Brain microvascular endothelial cell (primary cell): Measurements from ENCODE around the gene TMEM132E.

Source experiments
- DNase-seq: peaks from one replicate; pipeline ENCODE4 v3.0.0-alpha.2; 2020
- H3K27ac ChIP-seq: fragments of 250-450 bp; sonication (Bioruptor Pico); 2 replicates; pipeline ENCODE4 v1.5.1; 2020; ENCODE audit warnings: mild to moderate bottlenecking, moderate library complexity
- H3K27me3 ChIP-seq: fragments of 250-450 bp; sonication (Bioruptor Pico); replicated peaks from 2 replicates; pipeline ENCODE4 v1.5.1; 2020; ENCODE audit warnings: mild to moderate bottlenecking
- H3K36me3 ChIP-seq: fragments of 250-450 bp; sonication (Bioruptor Pico); replicated peaks from 2 replicates; pipeline ENCODE4 v1.5.1; 2020; ENCODE audit warnings: mild to moderate bottlenecking
- H3K4me3 ChIP-seq: 2 replicates; pipeline ENCODE4 v1.5.1; 2011; ENCODE audit warnings: low read depth, mild to moderate bottlenecking, control low read depth, low read length, moderate library complexity
- CTCF ChIP-seq: IDR thresholded peaks from 2 replicates; pipeline ENCODE4 v1.5.1; 2011; ENCODE audit warnings: low read depth, mild to moderate bottlenecking, moderate library complexity, low read length, control low read depth, inconsistent platforms; ENCODE audit errors: missing control alignments
- in situ Hi-C: cut with HindIII; loops from 2 replicates; pipeline ENCODE4 v1.10.0; 2017; ENCODE audit warnings: low sequenced_read_pairs, low pct_ligation_motif_present

TMEM132E gene, protein sequence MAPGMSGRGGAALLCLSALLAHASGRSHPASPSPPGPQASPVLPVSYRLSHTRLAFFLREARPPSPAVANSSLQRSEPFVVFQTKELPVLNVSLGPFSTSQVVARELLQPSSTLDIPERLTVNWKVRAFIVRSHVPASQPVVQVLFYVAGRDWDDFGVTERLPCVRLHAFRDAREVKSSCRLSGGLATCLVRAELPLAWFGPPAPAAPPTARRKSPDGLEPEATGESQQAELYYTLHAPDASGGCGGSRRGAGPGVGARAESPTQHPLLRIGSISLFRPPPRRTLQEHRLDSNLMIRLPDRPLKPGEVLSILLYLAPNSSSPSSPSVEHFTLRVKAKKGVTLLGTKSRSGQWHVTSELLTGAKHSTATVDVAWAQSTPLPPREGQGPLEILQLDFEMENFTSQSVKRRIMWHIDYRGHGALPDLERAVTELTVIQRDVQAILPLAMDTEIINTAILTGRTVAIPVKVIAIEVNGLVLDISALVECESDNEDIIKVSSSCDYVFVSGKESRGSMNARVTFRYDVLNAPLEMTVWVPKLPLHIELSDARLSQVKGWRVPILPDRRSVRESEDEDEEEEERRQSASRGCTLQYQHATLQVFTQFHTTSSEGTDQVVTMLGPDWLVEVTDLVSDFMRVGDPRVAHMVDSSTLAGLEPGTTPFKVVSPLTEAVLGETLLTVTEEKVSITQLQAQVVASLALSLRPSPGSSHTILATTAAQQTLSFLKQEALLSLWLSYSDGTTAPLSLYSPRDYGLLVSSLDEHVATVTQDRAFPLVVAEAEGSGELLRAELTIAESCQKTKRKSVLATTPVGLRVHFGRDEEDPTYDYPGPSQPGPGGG (N-terminal part only)

DNA sequence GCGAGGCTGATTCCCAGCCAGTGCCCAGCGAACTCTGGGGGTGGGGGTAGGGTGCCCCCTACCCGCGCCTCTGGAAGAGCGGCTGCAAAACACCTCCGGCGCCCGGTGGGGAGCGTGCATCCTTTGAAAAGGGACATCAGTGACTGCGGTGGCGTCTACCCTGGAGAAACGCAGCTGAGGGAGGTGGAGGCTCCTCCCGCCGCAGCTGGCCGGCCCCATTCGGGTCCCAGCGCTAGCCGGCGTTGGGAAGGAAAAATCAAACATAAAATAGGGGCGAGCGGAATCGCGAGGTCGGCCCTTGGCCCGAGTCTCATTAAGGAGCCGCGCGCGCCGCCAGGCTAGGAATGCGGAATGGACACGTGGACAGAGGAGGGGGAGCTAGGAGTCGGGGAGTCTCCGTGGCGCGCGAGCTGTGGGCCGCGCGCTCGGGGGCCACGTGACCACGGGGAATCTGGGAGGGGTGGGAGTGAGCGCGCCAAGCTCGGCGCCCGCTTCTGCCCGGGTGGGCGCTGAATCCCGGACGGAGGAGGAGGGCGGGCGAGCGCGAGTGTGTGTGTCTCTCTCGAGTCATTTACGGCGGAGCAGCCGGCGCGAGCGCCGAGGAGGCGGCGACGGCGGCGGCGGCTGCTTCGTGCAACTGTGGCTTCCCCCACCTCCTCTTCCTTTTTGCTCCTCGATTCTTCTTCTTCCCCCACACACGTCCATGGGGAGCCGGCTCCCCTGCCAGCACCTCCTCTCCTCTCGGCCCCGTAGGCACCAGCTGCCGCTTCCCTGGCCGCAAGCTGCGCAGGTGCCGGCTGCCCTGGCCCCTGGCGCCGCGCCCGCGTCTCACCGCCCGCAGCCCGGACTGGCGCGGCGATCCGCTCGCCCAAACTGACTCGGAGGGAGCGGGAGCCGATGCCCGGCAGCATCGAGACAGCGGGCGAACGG, at the start of gene TMEM132E:
Gene TMEM132E (plus strand): TSS at position 566 of the 930 bp plus-strand sequence. CDS start 1,495 bp downstream, outside the sequence.
- peaks cover 65% of the 10 kb centered on the region for H3K27me3 ChIP-seq

DNA sequence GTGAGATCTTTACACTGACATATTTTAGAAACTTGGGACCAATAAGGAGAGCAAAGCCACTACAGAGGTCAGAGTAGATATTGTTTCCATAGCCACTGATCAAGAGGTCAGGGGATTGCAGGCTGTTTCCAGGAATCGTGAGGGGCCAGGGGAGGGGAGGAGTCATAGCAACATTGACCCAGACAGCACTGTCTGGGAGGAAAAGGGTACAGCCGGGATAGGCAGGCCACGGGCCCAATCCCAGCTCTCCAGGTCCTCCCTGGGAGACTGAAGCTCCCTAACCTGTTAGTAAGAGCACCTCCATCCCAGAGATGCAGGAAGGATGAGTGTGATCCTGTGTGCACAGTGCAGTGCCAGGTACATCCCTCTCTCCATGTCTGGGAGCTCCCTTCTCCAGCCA, 48.5 kb upstream of the TMEM132E start:
- DNase-seq, result no peak
- TF ChIP-seq CTCF, result no peak
- H3K27ac ChIP-seq, result no peak overlapping the region
- H3K4me3 ChIP-seq, result no peak overlapping the region
- no peaks in the 10 kb centered on the region for H3K36me3 ChIP-seq
- no peaks in the 10 kb centered on the region for H3K27me3 ChIP-seq
- in situ Hi-C loops, result no loop called here

More for the DNA sequence above, at the start of gene TMEM132E:
- no peak within 1 kb of the TSS for H3K27ac ChIP-seq
- DNase-seq, result no peak
- no peak for TF ChIP-seq CTCF
- H3K4me3 ChIP-seq, result peak within 1 kb of the TSS; percentile 32
- H3K36me3 ChIP-seq, result no peaks in the 10 kb centered on the region
- in situ Hi-C loops, result no loop called here

DNA sequence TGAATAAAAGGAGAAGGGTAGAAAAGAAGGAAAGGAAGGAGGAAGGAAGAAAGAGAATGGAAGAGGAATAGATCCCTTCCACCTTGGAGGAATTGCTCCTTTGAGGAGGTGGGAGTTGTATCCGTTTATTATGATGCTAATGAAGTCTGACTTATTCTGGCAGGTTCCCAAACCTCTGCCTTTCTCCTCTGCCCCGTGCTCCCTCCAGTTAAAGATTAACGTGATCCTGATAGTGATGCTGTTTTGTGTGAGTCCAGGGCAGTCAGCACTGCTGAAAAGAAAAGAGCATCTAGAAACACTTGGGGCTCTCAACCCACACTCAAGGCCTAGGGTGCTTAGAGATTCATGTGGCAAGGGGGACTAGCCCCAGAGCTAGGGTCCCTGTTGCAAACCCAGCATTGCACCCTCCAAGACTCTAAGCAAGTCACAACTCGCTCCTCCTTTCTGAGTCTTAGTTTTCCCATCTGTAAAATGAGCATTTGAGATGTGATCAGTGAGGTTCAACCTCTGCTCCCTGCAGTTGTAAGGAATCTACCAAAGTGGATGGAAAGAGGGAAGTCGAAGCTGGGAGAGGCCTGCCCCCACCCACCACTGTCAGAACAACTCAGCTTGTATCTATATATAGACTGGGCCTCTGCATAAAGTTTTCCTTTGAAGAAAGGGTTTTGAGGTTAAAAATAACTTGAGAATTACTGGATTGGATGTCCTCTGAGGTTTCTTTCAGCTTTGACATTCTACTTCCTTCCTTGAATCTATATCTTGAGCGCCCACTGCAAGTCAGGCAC, 46.9 kb upstream of the TMEM132E start:
- TF ChIP-seq CTCF, result no peak
- H3K27me3 ChIP-seq, result no peaks in the 10 kb centered on the region
- no peak for DNase-seq
- H3K4me3 ChIP-seq, result no peak overlapping the region
- no peak overlapping the region for H3K27ac ChIP-seq
- H3K36me3 ChIP-seq, result no peaks in the 10 kb centered on the region
- in situ Hi-C loops, result no loop called here

GRCh38 chr17:34533806-34534527, 45.4 kb upstream of the TMEM132E start:
- Histone ChIP-seq H3K4me3 (no peak overlapping the region), H3K27me3 (no peaks in the 10 kb centered on the region), H3K36me3 (no peaks in the 10 kb centered on the region), H3K27ac (no peak overlapping the region)
- TF ChIP-seq CTCF, result no peak
- in situ Hi-C loops, result no loop called here
- DNase-seq, result no peak
